CD4-positive, alpha-beta T cell treated with Interleukin-6 for 4 hours (primary cell): Measurements from ENCODE around the gene STEAP2.
"Not testable (repeated sequence)": the region's sequence is repeated elsewhere in the genome, so short reads cannot be mapped to it uniquely, and the experiment has no call there.

Source experiments
- DNase-seq: peaks from one replicate; pipeline ENCODE4 v3.0.0-alpha.2; 2020; ENCODE audit warnings: mixed read lengths

Gene STEAP2

DNA sequence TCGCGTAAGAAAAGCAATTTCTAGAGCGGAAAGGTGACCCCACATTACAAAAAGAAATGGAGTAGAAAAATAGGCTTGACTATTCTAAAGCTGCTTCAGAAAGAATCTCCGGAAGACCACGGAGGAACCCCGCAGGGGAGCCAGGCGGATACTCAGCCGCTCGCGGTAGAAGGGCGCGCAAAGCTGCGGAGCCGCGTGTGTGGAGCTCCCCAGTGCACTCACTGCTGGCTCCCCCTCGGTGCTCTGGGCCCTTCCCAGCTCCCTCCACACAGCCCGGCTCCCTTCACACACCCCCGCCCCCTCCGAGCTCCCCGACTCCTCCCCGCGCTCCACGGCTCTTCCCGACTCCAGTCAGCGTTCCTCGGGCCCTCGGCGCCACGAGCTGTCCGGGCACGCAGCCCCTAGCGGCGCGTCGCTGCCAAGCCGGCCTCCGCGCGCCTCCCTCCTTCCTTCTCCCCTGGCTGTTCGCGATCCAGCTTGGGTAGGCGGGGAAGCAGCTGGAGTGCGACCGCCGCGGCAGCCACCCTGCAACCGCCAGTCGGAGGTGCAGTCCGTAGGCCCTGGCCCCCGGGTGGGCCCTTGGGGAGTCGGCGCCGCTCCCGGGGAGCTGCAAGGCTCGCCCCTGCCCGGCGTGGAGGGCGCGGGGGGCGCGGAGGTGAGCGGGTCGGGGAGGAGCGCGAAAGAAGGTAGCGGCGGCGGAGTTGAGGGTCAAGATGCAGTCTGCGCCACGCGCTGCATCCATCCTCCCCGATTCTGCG, at the start of gene STEAP2:
STEAP2 (plus strand) TSS at position 350 of the 758 bp plus-strand sequence. CDS start 13,343 bp downstream, outside the sequence.
- DNase-seq = no peak

DNA sequence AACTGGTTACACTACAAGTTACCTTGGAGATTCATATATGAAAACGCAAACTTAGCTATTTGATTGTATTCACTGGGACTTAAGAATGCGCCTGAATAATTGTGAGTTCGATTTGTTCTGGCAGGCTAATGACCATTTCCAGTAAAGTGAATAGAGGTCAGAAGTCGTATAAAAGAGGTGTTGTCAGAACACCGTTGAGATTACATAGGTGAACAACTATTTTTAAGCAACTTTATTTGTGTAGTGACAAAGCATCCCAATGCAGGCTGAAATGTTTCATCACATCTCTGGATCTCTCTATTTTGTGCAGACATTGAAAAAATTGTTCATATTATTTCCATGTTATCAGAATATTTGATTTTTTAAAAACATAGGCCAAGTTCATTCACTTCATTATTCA, 48.0 kb upstream of the STEAP2 start:
- no peak for DNase-seq

DNA sequence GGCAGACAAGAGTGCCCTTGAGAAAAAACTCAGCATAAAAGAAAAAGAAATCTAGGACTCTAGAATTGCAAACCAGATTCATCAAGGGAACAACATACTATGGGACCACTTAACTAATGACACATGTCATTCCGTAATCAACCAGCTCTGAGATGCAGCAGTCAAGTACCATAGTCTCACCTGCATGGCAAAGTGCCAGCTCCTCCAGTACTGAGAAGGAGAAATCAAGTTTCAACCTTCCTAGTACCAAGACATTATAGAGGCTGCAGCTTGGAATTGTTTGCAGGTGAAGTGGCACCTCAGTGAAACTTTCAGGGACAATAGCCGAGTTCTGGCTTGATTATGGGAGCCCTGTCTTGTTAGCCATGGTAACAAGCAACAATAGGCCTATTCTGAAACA, 45.8 kb upstream of the STEAP2 start:
- DNase-seq = no peak

DNA sequence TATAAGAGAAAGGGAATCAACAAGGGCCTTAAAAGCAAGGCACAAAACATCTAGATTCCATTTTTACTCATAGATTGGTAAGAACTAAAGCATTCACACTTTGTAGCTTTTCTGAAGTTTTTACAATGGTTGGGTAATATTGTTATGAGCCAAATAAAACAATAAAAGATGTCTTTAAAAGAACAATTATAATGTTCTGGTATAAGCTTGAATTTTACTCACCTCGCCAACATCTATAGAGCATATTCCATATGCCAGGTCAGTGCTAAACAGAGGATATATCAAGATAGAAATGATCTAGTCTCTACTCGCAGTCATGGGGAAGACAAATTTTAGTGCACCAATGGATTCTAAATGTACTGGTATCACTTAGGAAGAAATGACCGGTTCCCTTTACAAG, 45.4 kb upstream of the STEAP2 start:
- DNase-seq = no peak

DNA sequence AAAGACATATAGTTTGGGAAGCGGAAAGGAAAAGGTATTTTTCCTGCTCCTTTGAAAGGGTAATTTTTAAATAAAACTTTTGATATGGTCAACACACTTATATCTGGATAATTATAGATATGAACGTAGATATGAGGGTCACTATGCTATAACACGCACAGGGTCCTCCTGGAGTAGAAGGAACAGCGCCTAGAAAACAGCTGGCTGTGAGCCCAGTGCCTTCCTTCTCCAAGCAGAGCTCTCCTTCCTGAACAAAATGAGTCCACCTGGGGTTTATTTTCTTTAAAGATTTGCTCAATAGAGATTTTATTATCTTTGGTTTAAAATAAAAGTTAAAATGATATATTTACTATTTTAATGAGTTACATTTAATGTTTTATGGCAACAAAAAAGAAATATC, 44.2 kb upstream of the STEAP2 start:
- DNase-seq = no peak

DNA sequence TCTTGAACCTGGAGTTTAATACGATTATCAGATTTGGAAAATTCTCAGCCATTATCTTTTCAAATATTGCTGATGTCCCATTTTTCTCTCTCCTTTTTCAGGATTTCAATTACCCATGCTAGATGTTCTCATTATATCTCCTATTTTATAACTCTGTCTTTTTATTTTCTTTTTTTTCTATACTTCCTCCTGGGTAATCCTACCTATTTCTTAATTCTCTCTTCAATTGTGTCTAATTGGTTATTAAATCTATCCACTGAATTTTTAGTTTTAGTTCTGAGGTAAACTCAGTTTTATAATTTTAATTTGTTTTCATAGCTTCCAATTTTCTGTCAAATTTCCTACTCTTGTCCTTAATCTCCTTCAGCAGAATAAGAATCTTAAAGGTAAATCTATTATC, 41.6 kb upstream of the STEAP2 start:
- DNase-seq = no peak

DNA sequence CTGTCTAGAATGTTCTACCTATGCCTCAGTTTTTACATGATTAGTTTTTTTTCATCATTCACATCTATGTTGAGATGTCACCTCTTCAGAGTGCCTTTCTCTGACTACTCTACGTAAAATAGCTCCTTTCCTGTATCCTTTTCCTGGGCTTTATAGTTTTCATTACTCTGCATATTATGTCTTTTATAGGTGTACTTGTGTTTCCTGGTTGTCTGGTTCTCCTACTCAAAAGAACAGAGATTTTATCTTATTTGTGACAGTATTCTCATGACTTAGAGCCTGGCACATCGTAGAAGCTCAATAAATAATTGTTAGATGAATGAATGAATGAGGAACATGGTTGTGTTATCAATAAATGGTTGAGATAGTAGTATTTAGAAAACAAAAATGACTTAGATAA, 39.4 kb upstream of the STEAP2 start:
- DNase-seq = no peak

DNA sequence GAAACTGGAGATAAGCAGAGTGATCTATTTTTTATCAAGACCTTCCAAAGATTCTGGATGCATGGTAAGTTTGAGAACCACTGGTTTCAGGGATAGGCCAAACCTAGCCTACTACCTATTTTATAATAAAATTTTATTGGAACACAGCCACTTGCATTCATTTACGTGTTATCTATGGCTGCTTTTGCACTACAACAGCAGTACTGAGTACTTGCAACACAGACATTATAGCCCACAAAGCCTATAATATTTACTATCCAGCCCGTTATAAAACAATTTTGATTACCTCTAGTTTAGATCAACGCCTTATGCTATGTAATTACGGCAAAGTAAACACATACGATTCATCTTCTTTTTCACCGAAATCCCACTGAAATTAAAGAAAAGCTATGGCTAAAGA, 38.9 kb upstream of the STEAP2 start:
- no peak for DNase-seq

DNA sequence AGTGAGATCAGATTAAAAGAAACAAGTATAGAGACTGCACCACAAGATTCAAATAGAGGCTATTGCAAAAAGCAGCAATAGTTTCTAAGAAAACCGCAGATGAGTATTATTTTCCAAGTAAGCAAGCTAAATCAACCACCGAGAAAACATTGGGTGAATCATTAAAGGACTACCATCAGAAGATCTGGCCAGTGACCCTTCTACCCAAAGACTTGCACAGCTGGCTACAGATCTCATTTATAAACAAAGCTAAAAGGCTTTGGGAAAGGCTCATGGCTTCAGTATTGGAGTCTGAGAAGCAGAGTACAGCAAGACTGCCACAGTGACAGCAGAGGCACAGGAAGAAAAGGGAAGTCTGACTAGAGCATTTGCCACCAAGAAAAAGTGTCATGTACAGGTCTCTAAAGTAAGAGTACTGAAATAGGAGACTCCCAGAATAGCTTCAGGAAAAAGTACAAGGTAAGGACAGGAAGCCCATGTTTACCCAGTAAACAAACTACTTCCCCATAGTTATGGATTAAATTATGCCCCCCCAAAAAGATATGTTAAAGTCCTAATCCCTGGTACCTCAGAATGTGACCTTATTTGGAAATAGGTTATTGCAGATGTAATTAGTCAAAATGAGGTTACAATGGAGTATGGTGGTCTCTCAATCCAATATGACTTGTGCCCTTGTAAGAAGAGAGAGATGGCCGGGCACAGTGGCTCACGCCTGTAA, 38.3 kb upstream of the STEAP2 start:
- no peak for DNase-seq

DNA sequence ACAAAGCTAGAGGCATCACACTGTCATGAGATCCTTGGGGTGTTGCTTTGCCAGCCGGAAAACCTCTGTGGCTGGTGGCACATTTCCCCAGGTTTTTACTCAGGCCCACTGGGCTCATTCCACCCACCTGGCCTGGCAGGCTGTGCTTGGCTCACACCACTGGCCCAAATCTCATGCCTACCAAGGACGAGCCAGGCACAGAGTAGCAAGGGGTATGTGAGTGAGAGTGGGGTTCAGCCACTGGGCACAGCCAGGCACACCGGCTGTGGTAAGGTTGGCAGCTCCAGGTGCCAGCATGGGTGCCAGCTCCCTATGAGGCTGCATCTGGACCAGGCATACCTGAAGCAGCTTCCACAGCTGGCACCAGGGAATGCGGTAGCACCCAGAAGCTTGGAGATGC, 35.9 kb upstream of the STEAP2 start:
- DNase-seq = no peak

DNA sequence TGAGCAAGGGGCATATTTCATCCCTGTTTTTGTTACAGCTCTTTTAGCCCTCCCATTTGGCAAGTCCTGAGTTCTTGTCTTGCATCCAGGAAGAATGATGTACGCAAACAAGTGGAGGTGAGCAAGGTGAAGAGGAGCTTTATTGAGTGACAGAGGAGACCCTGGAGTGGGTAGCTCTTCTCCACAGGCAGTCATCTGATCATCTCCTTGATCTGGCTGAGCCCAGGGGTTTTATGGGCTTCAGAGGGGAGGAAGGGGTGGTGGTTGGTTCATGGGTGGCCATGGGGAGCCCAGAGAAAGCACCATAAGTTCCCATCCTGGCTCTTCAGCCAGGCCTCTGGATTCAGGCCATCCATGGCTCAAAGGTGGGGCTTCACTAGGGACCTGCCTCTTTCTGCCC, 35.3 kb upstream of the STEAP2 start:
- DNase-seq = no peak

DNA sequence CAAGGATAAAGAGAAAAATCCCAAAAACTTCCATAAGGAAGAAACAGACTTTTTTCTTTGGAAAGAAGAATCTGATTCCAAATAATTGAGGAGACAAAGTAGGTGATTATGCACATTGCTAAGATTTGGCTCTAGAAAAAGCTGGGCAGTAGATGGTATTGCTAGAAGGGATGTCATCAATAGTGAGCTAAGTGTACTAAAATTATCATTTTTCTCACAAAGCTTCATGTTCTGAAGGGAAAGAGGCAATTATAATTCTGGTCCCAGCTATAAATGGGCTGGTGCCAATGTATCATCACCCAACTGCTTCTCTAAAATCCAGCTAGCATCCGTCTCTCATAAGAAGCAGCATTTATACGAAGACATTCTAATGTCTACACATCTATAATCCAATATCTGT, 33.4 kb upstream of the STEAP2 start:
- no peak for DNase-seq

DNA sequence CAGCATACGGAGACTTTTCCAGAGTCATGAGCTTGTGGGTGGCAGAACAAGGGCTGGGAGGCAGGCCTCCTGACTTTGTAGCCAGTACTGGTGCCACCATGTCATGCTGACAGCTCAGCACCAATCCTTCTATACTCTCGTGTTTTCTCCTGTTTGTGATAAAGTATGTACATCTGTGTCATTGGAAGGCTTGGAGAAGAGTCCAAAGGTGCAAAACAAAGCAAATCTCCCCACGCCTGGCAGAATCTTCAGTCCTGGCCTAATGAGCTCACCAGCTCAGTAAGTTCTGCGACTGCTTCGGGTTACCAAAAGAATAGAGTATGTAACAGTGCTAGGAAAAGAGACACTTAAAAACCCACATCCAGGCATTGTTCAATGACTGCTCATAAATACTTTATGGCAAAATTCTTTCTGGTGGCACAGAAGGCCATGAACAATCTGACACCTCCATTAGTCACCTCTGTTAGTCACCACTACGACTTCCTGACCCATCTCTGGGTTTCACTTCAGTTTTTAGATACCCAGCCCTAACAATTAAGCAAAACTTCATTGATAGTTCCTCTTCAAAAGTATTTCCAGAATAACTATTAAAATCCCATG, 32.8 kb upstream of the STEAP2 start:
- no peak for DNase-seq

DNA sequence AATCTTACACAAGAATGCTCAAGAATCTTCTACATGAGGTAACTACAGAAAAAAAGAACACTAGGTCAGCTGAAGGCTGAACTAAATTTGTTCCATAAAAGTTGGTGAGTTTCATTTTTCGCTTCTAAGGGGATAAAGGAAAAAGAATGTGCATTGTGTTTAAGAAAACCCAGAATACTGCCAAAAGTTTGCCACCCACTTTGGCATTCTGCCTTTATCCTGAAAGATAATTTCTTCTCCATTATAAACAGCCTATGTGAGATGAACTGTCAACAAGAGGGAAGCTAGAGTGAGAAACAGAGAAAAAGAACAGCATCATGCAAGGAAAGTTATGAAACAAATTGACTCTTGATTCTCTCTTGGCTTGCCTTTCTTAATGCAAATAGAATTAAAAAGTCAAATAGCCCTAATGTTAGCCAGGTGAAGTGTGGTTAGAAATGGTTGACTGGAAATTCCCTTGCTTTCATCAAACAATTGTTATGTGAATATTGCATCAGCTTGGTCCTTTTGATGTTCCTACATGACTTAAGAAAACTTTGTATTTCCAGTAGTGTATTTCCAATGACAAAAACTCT, 31.4 kb upstream of the STEAP2 start:
- DNase-seq = no peak

DNA sequence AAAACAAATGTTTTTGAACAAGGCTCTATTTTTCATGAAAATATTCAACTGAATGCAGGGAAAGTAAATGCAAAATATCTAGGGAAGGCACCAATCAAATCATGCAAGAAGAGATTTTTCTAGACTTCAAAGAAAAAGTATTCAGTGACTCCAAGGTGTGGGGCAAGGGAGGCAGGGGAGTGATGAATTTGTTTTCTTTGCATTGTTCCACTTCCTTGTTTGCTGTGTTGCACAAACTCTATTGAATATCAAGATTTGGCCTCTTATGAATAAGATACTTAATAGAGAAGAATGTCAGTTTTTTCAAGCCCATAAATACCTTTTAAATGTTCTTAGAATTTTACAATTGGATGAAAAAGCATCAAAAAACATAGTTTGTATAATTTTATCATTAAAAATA, 30.9 kb upstream of the STEAP2 start:
- no peak for DNase-seq

DNA sequence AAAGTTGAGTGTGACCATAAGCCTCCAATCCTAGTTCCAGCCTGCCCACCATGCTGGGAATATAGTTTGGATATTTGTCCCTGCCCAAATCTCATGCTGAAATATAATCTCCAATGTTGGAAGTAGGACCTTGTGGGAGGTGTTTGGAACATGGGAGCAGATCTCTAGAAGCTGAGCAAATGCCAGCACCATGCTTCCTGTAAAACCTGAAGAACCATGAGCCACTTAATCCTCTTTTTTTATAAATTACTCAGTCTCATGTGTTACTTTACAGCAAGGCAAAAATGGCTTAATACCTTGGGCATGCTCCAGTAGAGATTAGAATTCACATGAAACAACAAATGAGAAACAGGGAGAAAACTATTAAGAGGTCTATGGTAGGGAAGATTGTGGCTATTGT, 30.1 kb upstream of the STEAP2 start:
- DNase-seq = no peak

DNA sequence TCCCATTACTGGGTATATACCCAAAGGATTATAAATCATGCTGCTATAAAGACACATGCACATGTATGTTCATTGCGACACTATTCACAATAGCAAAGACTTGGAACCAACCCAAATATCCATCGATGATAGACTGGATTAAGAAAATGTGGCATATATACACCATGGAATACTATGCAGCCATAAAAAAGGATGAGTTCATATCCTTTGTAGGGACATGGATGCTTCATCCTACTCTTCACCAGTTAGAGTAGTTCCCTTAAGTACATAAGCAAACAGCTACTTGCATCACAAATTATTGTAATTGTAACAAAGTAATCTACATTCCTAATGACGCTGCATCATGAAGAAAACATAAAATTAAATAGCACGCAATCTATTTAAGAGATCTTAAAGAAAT, 25.2 kb upstream of the STEAP2 start:
- DNase-seq = not testable (repeated sequence)

DNA sequence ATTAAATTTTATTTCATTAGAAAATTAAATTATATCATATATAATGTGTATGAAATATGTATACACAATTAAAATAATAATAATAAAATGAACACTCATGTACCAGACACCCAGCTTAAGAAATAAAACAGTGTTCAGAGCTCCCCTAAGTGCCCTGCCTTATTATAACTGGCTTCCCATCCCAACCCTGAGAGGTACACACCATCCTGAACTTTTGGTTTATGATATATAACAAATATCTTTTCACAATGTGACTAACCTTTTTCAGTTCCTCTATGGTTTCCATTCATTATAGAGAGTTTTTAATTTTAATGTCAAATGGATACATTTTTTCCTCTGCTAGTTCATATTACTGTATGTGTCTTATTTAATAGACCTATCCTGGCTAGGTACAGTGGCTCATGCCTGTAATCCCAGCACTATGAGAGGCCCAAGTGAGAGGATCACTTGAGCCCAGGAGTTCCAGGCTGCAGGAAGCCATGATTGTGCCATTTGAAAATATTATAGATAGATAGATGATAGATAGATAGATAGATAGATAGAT, 24.0 kb upstream of the STEAP2 start:
- DNase-seq = no peak

DNA sequence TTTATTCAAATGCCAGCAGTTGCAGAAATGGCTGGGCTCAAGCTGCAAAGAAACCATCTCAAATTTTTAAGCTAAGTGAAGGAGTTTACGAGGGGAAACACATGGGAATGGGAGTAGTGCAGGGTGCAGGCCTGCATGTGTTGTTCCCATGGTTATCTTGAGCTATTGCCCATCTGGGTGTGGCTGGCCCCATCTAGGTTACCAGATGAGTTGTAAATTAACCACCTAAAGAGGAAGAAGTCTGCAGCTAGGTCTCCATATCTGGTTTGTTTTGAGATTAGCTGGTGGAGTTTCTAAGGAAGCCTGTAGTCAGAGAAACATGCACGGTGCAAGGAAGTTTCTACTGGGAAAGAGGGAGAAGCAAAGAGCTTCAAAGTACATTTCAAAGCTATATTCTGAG, 23.3 kb upstream of the STEAP2 start:
- no peak for DNase-seq

DNA sequence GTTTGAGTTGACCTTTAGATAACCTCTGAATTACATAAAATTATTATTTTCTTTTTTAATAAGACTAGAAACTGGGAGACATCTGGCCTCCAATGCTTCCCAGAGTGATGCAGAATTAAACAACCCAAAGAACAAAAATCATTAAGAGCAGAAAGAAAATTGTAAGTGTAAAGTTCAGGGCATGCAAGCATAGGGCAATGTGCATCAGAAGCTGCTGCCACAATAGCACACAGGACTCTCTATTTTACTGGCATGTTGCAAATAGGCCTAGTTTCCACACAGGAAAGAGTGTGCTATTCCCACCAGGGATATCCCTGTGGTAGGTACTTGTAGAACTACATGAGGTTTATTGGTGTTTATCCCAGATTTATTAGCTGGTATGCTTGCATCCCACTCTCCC, 20.5 kb upstream of the STEAP2 start:
- DNase-seq = no peak

DNA sequence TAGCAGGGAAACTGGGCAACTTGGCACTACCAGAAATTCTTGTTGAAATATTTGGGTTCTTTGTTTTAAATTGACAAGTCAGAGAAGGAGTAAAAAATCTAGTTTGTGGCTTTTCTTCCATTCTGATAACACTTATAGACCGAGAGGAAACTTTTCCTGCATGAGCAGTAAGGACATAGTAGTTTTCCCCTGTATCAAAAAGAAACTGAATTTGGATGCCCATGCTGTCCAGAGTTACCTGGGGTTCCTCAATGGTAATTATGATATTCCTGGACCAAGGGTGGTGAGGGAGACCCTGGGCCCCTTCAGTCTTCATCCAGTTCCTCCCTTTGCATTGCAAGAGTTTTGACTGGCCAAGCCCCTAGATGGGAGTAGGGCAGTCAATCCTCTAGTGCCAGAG, 19.9 kb upstream of the STEAP2 start:
- no peak for DNase-seq

DNA sequence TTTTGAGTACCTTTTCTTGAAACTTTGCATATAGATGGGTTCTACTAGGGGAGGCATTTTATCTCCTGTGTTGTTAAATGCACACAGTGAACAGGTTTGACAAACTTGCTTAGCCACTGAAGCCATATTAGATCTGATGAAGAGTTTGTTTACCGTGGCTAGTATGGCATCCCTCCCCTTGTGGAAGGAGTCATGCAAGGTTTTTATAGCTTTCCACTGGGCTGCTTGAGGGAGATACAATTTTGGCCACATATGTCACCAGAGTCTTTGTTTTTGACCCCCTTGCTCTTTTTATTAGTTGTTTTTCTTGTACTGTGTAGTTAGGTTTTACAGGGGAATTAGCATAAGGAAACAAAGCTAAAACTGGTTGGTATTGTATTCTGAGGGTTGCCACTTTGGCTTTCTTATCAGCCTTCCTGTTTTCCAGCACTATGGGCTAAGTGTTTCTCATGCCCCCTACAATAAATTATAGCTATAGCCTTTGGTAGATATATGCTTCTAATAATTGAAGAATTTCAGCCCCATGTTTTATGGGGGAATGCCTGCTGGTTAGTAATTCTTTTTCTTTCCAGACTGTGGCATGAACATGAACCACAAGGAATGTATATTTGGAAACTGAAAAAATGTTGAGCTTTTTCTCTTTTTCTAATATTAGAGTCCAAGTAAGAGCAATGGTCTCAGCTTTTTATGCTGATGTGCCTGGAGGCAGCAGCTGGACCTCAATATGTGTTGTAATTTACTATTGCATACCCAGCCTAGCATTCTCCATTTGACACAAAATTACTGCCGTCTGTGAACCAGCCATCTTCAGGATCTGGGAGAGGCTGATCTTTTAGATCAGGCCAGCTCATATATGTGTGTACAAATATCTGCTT, 18.4 kb upstream of the STEAP2 start:
- DNase-seq = no peak
